ENCODE results near the gene KCTD17.
A peak's percentile ranks its signal among the peaks of the same experiment; 100 is the strongest.

KCTD17 gene, protein sequence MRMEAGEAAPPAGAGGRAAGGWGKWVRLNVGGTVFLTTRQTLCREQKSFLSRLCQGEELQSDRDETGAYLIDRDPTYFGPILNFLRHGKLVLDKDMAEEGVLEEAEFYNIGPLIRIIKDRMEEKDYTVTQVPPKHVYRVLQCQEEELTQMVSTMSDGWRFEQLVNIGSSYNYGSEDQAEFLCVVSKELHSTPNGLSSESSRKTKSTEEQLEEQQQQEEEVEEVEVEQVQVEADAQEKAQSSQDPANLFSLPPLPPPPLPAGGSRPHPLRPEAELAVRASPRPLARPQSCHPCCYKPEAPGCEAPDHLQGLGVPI
- 3.1 to 10.6 (median 5.7) reads per million in 17 experiments for total RNA-seq

DNA sequence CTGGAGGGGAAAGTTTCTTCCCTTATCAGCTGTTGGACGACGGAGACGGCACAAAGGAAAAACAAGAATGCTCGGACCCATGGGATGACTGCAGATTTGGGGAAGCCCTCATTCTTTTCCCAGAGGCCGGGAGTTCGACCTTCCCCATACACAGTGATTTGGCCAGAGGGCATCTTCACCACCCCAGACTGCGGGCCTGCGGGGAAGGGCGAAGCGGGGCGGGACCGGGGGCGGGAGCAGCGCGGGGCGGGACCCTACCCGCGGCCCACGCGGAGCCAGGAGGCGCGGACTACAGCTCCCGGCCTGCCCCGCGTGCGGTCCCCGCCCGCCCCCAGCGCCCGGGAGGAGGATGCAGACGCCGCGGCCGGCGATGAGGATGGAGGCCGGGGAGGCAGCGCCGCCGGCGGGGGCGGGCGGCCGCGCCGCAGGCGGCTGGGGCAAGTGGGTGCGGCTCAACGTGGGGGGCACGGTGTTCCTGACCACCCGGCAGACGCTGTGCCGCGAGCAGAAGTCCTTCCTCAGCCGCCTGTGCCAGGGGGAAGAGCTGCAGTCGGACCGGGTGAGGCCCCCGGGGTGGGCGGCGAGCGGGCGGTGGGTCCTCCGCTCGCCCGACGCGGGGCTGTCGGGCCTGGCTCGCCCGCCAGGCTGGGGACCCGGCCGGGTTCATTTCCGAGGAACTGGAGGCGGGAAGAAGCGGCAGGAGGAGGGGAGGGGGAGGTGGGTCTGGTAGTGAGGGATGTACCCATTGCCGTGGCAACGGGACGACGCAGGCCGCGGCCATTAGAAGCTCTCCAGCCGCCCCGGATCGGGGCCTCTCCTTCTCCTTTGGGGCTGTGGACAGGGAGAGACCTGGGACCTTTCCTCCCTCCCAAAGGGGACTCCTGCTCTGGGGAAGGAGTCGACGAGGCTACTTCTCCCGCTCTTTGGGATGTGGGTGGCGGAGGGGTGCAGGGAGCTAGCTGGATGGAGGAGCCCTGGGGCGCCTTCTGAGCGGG, at the start of gene KCTD17:
TSS of gene KCTD17 (plus strand) at position 352 of the 995 bp plus-strand sequence. CDS start at position 371, 19 bp downstream.
- DNase-seq, result peak; percentile 69 to 93 (median 82)

DNA sequence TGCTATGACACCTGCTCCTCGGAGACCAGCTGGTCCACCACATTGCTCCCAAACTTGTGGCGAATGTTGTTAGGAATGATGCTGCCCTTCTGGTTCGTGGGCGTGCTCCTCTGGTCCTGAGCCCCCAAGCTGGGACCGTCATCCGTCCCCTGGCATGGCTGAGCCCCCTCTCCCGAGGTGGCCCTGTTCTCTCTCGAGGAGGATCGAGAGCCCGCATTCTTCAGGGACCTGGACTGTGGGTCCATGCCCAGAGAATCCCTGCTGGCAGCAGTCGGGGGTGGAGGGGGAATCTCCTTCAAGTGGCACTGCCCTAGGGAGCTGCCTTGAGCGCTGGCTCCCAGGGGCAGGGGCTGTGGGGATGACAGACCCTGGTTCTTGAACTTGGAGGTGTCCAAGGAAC, 49.7 kb upstream of the KCTD17 start:
- no peak for DNase-seq

DNA sequence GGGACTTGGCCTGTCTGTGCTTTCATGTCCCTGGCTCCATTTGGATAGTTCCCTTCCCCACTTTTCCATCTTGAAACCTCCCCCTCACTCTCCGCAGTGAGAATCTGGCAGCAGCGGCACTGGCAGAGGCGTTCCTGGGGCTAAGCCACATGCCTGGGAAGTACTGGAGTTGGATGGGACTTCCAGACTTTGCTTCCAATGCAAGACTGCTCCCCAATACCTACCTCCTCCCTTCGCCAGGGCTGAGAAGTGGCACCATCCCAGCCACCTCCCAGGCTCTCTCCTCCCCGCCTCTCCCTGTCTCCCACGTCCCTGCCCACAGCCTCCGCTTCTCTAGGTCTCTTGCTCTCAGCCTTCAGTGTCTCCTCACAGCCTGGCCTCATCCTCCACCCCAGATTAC, 48.9 kb upstream of the KCTD17 start:
- no peak for DNase-seq

DNA sequence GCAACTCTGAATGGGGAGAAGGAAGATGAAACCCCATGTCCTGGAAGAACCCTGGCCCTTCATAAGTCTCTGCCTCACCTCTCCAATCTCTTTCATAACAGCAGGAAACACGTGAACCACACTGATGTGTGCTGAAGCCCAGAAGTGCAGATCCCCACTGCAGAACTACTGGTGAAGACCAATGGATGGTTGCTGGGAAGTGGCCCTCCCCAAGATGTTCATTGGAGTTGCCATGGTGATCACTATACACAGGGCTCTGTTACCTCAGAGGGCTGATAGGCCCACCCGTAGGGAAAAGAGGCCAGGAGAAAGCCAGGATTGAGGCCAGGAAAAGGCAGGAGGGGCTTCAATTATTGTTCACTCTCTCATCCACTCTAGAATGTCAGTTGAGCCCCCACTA, 43.9 kb upstream of the KCTD17 start:
- DNase-seq, result no peak

DNA sequence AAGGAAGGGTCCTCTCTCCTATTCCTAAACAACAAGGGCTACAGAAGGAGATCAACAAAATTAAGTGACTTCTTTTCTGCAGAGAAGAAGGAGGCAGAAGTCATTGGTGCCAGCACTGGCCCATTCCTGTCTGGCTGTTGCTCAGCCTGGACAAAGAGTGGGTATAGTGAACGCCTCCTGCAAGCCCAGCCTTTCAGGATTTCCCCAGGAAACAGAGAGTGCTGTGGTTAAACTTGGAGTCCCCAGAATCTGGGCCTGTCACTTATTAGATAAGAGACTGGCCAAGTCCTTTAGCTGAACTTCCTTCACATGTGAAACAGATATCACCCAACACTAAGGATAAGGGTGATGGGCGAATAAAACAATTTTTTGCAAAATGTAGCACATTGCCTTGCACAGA, 43.2 kb upstream of the KCTD17 start:
- no peak for DNase-seq

DNA sequence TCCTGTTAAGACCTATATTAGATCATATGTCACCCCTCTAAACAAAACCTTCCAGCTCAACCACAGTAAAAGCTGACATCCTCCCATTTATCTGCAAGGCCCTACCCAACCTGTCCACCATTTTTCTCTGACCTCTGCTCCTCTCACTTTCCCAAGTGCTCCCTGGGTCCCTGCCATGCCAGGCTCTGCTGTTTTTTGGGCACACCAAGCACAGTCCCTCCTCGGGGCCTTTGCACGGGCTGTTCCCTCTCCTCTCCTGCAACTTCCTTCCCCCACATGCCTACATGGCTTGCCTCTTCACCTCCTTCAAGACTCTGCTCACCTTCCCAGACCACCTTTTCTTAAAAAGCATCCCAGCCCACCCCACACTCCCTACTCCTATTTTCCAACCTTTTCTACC, 42.1 kb upstream of the KCTD17 start:
- no peak for DNase-seq

DNA sequence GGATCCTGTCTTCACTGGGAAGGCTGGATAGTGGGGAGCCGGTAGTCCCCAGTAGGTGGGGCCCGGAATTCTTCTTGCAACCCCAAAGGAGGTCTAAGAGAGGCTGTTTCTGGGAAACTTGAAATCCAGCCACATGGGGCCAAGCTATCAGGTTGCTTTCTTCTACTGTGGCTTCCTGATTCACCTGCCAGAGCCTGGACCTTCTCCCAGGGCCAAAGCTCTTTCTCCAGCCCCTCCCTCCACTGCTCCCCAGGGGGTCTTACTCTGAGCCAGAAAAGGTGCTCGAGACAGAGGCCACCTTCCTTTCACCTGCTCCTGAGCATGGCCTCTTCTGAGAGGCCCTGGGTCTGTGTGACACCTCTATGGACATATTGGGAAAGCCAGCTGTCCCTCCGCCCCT, 41.4 kb upstream of the KCTD17 start:
- no peak for DNase-seq

DNA sequence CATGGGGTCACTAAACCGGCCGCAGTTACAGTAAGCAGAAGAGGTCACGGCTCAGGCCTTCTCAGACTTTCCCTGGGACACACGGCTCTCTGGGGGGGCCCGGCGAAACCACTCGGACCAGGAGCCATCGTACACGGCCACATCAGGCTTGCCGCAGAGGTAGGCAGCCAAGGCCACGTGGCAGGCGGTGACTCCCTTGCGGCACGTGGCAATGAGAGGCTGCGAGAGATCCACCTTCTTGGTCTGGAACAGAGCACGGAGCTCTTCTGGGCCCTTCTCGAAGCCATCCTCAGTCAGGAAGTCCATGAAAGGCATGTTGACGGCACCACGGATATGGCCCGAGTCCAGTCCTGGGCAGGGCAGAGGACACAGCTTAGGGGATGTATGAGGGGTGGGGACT, 40.6 kb upstream of the KCTD17 start:
- DNase-seq, result no peak

DNA sequence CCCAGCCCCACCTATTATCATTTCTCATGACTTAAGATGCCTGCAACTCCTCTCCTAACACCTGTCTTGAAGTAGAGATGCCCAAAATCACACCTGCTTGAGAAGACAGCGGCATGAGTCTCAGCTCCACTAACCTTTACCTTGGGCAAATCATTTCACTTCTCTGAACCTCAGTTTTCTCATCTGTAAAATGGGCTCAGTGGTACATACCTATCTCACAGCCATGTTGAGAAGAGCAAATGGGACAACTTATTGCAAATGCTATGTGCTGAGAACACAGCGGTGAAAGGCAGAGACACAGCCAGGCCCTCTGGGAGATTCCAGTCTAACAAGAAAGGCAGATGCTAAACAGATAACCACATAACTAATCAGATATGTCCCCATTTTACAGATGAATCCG, 40.1 kb upstream of the KCTD17 start:
- no peak for DNase-seq

DNA sequence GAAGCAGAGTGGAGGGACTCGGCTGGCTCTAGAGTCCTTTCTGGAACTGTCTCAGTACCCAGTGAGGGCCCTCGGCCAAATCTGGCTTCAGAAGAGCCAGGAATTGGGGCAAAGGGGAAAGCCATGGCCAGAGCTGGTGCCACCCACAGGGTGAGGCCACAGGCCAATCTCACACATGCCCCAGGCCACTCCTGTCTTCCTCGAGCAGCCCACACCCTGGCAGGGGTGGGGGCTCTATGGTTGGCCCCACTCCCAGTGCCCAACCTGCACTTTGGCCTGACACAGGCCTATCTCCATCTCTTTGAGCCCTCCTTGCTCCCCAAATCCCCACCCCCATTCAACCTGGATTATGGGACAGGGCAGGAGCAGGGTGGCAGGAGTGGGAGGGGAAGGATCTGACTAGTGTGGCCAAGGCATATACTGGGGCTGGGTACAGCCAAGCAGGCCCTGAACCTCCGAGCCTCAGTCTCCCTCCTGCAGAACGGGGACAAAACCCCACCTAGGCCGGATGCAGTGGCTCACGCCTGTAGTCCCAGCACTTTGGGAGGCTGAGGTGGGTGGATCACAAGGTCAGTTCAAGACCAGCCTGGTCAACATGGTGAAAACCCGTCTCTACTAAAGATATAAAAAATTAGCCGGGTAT, 39.2 kb upstream of the KCTD17 start:
- DNase-seq, result no peak

DNA sequence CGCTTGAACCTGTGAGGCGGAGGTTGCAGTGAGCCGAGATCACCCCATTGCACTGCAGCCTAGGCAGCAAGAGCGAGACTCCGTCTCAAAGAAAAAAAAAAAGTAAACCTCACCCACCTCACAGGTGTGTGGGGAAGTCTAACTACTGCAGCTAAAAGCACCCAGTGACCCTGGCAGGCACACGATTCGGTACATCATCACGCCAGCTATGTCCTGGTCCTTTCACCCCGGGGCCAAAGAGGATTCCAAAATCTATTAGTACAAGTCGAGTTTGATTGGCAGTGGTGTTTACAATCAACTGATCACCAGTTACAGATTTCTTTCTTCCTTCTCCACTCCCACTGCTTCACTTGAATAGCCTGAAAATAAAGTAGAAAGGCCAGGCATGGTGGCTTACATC, 38.6 kb upstream of the KCTD17 start:
- DNase-seq, result no peak

DNA sequence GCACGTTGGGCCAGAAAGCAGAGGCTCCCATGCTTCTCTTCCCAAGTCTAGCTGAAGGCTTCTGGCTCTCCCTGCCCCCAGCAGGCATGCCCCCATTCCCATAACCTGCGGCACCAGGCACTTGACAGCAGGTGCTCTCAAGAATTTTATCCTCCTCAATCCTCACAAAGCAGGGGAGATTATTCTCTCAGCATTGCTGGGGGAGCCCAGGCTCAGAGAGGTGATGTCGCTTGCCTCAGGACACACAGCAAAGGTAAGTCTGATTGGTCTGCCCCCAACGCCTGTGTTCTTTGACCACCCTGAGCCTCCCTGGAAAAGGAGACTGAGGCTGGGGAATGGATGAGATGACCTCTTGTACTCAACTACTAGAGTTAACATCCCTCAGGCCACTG, 37.1 kb upstream of the KCTD17 start:
- no peak for DNase-seq

DNA sequence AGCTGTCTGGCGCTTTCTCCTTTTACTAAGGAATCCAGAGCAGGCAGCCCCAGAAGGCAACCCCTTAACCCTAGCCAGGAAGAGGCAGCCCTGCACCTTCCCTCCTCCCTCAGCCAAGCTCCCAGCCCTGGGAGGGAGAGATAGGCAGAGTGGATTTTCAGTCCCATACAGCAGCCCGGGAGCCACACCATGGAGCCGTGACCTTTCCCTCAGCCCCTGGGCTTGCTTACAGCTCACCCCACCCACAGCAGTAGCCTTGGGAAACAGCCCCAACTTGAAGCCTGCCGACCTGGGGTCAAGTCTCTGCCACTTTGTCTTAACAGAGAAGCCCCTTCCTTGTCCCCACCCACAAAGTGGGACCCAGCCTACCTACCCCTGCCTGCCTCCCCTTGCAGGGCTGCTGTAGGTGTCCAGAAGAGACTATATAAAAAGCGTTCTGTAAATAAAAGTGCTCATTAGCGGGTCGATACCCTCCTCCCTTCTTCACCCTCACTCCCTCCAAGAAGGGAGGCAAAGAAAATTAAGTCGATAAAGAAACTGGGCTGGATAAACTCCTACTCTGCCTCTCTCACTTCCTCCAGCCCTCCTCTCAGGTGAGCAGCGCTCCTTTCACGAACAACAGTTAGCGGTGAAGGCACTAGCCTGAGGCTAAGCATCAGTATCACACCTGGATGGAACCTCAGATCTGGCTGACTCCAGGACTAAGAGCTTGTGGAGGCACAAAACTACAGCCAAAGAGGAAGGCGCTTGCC, 36.5 kb upstream of the KCTD17 start:
- DNase-seq, result peak; percentile 13 to 35 (median 19)

DNA sequence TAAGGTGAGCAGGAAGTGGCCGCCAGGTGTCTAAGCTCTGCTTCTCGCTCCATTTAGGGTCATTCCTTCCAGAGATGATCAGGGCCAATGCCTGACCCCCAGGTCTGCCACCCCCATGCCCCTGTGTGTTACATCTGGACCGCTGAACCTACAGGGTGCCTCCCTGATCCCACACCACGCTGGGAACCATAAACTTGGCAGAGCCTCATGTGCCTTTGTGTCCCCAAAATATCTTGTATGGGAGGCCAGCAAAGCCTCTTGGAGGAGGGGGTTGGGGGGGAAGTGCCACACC, 36.0 kb upstream of the KCTD17 start:
- no peak for DNase-seq

DNA sequence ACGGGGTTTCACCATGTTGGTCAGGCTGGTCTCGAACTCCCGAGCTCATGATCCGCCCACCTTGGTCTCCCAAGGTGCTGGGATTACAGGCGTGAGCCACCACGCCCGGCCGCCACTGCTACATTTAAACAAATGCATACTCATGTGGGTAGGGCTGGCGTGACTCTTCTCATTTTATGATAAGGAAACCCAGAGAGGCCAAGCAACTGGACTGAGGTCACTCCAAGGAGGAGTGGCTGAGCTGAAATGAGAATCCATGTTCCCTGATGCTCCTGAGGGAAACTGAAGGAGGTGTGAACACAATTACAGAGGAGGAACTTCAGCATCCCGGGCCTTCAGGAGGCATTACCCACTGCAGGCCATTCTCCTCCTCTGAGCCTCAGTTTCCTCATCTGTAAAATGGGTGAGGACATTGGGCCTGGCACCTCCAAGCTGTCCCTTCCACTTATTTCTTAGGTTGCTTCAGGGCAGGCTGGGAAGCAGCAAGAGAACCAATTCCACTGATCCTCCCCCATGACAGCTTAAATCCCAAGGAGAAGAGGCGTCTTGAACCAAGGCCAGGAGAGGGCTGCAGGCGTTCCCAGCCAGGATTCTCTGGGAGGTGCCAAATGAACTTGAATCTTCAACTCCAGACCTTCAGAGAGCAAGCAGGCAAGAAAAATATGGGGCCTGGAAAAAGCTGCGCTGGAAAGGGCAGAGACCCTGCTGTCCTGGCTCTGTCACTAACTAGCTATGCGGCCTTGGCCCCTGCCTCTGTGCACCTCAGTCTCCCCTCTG, 35.2 kb upstream of the KCTD17 start:
- no peak for DNase-seq

DNA sequence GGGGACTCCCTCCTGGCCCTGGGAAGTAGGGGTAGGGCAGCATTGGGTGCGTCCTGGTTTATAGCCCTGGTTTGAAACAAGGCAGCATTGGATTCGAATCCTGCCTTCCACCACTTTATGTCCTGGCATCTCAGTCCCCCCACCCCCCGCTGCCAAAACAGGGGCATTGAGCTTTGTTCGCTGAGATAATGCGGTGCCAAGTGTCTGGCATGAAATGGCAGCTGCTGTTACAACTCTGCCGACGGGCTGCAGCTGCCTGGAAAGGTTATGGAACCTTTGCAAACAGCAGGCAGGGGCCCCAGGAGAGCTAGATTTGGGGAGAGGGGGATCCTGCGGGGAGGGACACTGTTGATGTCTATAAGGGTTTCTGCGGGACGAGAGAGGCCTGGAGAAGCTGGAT, 34.2 kb upstream of the KCTD17 start:
- DNase-seq, result no peak

DNA sequence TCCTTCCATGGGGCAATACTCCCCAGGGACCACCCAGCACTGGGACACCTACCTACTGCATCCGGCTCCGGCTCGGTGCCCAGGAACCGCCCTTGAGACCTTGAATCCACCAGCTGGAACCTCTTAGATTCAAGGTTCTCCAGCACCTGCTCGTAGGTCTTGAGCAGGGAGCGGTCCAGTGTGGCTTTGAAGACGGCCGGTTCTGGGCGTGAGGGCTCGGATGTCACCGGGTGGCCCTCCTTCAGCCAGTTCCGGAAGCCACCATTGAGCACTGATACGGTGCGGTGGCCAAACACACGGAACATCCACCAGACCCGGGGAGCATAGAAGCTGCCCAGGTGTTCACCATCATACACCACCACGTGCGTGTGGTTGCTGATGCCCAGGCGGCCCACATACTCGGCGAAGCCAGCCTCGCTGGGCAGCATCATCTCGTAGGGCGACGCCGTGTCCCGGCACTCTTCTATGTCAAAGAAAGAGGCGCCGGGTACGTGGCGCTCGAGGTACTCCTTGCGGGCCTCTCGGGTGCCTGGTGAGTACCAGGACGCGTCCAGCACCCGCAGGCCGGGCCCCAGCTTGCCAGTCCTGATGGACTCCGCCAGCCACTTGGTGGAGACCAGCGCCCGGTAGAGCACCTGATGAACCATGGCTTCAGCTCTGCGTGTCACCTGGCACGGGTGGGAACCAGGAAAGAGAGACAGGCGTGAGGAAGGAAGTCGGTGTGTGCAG, 33.3 kb upstream of the KCTD17 start:
- no peak for DNase-seq

DNA sequence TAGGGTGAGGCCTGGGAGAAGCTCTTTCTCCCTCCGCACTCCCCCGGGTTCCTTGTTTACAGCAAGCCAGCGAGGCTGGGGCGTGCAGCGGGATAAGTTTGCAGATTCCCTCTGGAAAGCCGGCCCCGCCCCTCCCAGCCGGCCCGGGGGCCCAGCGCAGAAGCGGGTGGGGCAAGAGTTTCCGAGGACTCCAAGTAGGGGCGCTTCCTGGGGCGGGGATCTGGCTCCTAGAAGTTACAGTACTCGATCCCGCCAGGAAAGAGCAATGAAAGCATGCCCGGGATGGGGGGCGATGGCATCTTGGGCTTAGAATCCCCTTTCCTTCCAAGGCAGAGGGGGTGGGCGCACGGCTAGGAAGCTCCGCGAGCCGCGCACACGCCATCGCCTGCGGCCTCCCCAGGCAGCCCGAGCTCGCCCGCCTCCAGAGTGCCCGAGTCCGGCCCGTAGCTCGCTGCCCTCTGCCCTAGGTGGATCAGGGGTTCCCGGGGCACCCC, 32.7 kb upstream of the KCTD17 start:
- DNase-seq, result peak in 3 of 4 experiments; percentile 26 to 61 (median 43)

DNA sequence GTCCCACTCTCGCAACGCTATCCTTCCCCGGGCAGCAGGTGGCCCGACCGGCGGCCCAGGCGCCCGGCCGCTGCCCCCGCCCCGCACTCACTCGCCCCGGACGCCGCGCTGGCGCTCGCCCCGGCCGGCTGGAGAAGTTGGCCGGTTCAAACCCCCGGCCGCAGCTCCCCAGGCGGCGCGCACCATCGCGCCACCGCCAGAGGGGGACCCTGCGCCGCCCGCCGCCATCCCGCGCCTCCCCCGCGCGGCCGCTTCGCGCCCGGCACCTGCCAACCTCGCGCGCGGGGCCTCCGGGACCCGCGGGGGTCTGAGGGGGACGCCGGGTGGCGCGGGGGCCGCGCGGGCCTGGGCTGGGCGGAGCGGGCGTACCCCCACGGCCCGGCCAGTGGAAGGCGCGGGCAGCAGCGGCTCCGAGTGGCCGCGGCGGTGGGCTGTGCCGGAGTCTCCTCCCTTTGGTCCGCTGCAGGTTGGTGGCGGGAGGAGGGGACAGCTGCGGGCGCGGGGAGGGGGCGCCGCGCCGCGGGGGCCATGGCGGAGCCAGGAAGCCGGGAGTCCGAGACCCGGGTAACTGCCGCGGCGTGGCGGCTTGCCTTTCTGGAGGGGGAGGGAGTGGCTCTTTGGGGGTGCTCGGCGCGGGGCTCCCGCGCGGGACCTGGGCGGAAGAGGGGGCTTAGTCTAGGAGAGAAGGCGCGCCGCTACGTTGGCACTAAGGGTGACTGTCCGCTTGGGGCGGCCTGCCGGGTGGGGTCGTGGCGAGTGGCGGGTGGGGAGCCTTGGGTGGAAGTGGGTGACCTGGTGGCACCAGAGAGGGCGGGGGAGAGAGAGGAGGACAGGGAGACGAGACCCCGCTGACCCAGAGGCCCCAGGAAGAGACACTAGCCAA, 32.0 kb upstream of the KCTD17 start, which contains the start of the genes MPST and TST:
TSS of gene MPST (plus strand) at position 434 of the 883 bp plus-strand sequence. CDS start at position 529, 95 bp downstream.
TSS of gene TST (minus strand) at position 139 of the 883 bp plus-strand sequence. CDS start 715 bp downstream, outside the sequence.
- peak; percentile 78 to 93 (median 84) for DNase-seq

DNA sequence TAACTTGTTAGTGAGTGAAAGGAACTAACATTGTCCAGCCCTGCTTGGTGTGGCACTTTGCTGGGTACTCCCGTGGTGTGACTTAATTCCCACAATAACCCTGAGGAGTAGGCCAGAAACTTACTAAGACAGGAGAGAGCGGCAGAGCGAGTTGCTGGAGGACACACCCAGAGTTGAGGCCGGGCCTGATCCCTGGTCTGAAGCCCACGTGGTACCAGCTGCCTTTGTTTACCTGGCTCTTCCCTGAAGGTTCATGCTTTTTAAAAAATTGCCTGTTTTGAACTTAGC, 31.4 kb upstream of the KCTD17 start:
- DNase-seq, result peak in 3 of 4 experiments; percentile 20 to 50 (median 44)
